CD4-positive, alpha-beta T cell treated with Interleukin-17A for 4 hours (primary cell): ENCODE data around the gene ZBTB33.

ENCODE experiments used
- DNase-seq: peaks from one replicate; pipeline ENCODE4 v3.0.0-alpha.2; 2020; ENCODE audit warnings: mixed read lengths

ZBTB33 gene

GRCh38 chrX:120250522-120251271, at the start of gene ZBTB33:
Gene ZBTB33 (plus strand): TSS chrX:120250812. CDS start chrX:120253416, 2,604 bp downstream.
- peak; percentile 84 for DNase-seq

- DNase-seq: no peak
Observed at GRCh38 chrX:120200851-120201250, 49.8 kb upstream of the ZBTB33 start.

- no peak for DNase-seq
Observed at GRCh38 chrX:120205816-120206753, 44.5 kb upstream of the ZBTB33 start.

- DNase-seq: no peak
Observed at GRCh38 chrX:120207009-120207605, 43.5 kb upstream of the ZBTB33 start.

- DNase-seq: peak; percentile 66
Observed at GRCh38 chrX:120213438-120214265, 37.0 kb upstream of the ZBTB33 start.

- DNase-seq: no peak
Observed at GRCh38 chrX:120223374-120223773, 27.2 kb upstream of the ZBTB33 start.

GRCh38 chrX:120224388-120224787, 26.2 kb upstream of the ZBTB33 start:
- DNase-seq: no peak

- no peak for DNase-seq
Observed at GRCh38 chrX:120228187-120228908, 22.3 kb upstream of the ZBTB33 start.

GRCh38 chrX:120235284-120235683, 15.3 kb upstream of the ZBTB33 start:
- no peak for DNase-seq

- DNase-seq: no peak
Observed at GRCh38 chrX:120236687-120237479, 13.7 kb upstream of the ZBTB33 start.

- DNase-seq: no peak
Observed at GRCh38 chrX:120238933-120239332, 11.7 kb upstream of the ZBTB33 start.

- no peak for DNase-seq
Observed at GRCh38 chrX:120242813-120243212, 7.8 kb upstream of the ZBTB33 start.

GRCh38 chrX:120244395-120244734, 6.2 kb upstream of the ZBTB33 start:
- DNase-seq: no peak

- peak; percentile 62 for DNase-seq
Observed at GRCh38 chrX:120244735-120245498, 5.7 kb upstream of the ZBTB33 start.

- peak; percentile 29 for DNase-seq
Observed at GRCh38 chrX:120251471-120252011, 929 bp downstream of the ZBTB33 start.

- no peak for DNase-seq
Observed at GRCh38 chrX:120253784-120254183, 3.2 kb downstream of the ZBTB33 start.

GRCh38 chrX:120260369-120260768, 9.8 kb downstream of the ZBTB33 start:
- no peak for DNase-seq

GRCh38 chrX:120262859-120263708, 12.5 kb downstream of the ZBTB33 start:
- no peak for DNase-seq

- no peak for DNase-seq
Observed at GRCh38 chrX:120264341-120264740, 13.7 kb downstream of the ZBTB33 start.
